GM19328 (cell line): ENCODE measurements around the gene SCARB1.

ENCODE experiments used
- ATAC-seq: cut with Tn5 transposase; IDR thresholded peaks from one replicate; pipeline ENCODE4 v1.9.1; 2021; ENCODE audit warnings: mild to moderate bottlenecking, moderate library complexity; ENCODE audit not compliant: unreplicated experiment

The SCARB1 gene

GRCh38 chr12:124844411-124845397 is 19.0 kb downstream of the SCARB1 start:
- ATAC-seq, result no peak

- ATAC-seq, result no peak
These were observed 20.7 kb downstream of the SCARB1 start for GRCh38 chr12:124842800-124843510.

GRCh38 chr12:124842073-124842749 is 21.5 kb downstream of the SCARB1 start:
- ATAC-seq, result no peak

GRCh38 chr12:124841558-124841945 is 22.1 kb downstream of the SCARB1 start:
- ATAC-seq, result no peak

GRCh38 chr12:124837958-124838803 is 25.5 kb downstream of the SCARB1 start:
- ATAC-seq, result no peak

GRCh38 chr12:124837249-124837897 is 26.3 kb downstream of the SCARB1 start:
- no peak for ATAC-seq

GRCh38 chr12:124836759-124837158 is 26.9 kb downstream of the SCARB1 start:
- no peak for ATAC-seq

- ATAC-seq, result no peak
These were observed 27.8 kb downstream of the SCARB1 start for GRCh38 chr12:124835656-124836410.

GRCh38 chr12:124834822-124835221 is 28.8 kb downstream of the SCARB1 start:
- no peak for ATAC-seq

- no peak for ATAC-seq
These were observed 30.0 kb downstream of the SCARB1 start for GRCh38 chr12:124833693-124834122.

GRCh38 chr12:124832856-124833255 is 30.8 kb downstream of the SCARB1 start:
- ATAC-seq, result no peak

GRCh38 chr12:124831590-124831989 is 32.1 kb downstream of the SCARB1 start:
- ATAC-seq, result no peak

GRCh38 chr12:124830306-124830705 is 33.4 kb downstream of the SCARB1 start:
- no peak for ATAC-seq

- ATAC-seq, result no peak
These were observed 33.9 kb downstream of the SCARB1 start for GRCh38 chr12:124829708-124830304.

- ATAC-seq, result no peak
These were observed 34.5 kb downstream of the SCARB1 start for GRCh38 chr12:124829008-124829707.

GRCh38 chr12:124828264-124829007 is 35.2 kb downstream of the SCARB1 start:
- ATAC-seq, result no peak

- ATAC-seq, result no peak
These were observed 36.0 kb downstream of the SCARB1 start for GRCh38 chr12:124827588-124828184.
